Measurements from ENCODE around the gene ADCY3. TPM values are rescaled to one million over a fixed set of nuclear protein-coding genes. Genes with fewer than 3 reads are reported as not detected.

ADCY3 gene
- total and polyA plus RNA-seq, 9 of the 15 experiments (the other 6 are each of a cell fraction or from before 2014, with no cell fraction given): 1.5 to 54.8 (median 26.3) TPM

DNA sequence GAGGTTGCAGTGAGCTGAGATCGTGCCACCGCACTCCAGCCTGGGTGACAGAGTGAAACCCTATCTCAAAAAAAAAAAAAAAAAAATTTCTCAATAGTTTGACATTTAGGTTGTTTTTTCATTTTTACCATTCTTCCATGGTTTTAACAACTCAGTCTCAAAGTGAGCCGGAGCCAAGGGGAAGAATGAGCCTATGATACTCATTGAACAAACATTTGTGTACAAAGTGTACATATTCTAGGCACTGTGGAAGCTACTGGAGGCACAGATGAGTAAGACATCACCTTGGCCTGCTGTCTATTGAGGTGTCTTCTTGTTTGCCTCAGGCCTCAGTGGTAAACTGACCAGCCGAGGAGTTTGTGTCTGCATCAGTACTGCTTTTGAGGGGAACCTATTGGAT, 104.9 kb downstream of the ADCY3 start:
- POLR2A ChIA-PET: interaction anchor here (0.7 to 2.0 kb wide), 2 partner anchors 9 to 16 kb away, joined by 3 to 10 read pairs; no protein-coding TSS in a partner anchor
- CTCF ChIA-PET (ENCODE audit: low intra/inter-chr PET ratio): no interaction called here
- H3K36me3 ChIP-seq (ENCODE audit: control insufficient read depth, insufficient read depth, low read length): peaks cover 75% of the 10 kb centered on the region

More for the DNA sequence above, 104.9 kb downstream of the ADCY3 start:
- Histone ChIP-seq H3K27ac (ENCODE audit: extremely low read depth, low read depth, low read length) (no peak overlapping the region), H3K79me2 (ENCODE audit: control insufficient read depth, insufficient read depth, low read length) (peaks cover 35% of the 10 kb centered on the region), H3K9me3 (replicated peaks; ENCODE audit: control insufficient read depth, insufficient read depth, low read depth, low read length) (no peaks in the 10 kb centered on the region), H3K4me3 (no peak overlapping the region), H3K9me1 (ENCODE audit: control insufficient read depth, insufficient read depth, low read length) (no peaks in the 10 kb centered on the region), H3K9ac (ENCODE audit: insufficient read depth in 1 of 2, low read depth in 2 of 2, low read length in 2 of 2) (no peak overlapping the region), H4K20me1 (replicated peaks; ENCODE audit: control insufficient read depth, insufficient read depth, low read length) (no peaks in the 10 kb centered on the region), H3K4me1 (replicated peaks in 1 of 2; ENCODE audit: control insufficient read depth in 2 of 2, insufficient read depth in 2 of 2, low read length in 2 of 2) (peaks cover 5 to 28% of the 10 kb centered on the region in 2 experiments; a peak in 4 of 5 replicates), H3K27me3 (ENCODE audit: control insufficient read depth in 2 of 2, insufficient read depth in 2 of 2, low read length in 2 of 2) (no peaks in the 10 kb centered on the region), H3K4me2 (ENCODE audit: insufficient read depth, low read length) (no peak overlapping the region), H2AFZ (ENCODE audit: low read depth, low read length) (no peak overlapping the region)
- ATAC-seq (no peak), FAIRE-seq (no peak), DNase-seq (ENCODE audit: extremely low read depth in 1 of 4, low spot score in 3 of 4) (no peak)
- BruUV-seq (replicated peaks): no TSS peak
- in situ Hi-C loops (cut with MboI) (no loop called here), intact Hi-C loops (cut with micrococcal nuclease) (no loop called here)
- WGBS (ENCODE audit: insufficient coverage, low coverage, missing lambda C conversion rate): 95% methylated on average over 4 of the region's 4 CpGs
- TF ChIP-seq, protein P1, sequence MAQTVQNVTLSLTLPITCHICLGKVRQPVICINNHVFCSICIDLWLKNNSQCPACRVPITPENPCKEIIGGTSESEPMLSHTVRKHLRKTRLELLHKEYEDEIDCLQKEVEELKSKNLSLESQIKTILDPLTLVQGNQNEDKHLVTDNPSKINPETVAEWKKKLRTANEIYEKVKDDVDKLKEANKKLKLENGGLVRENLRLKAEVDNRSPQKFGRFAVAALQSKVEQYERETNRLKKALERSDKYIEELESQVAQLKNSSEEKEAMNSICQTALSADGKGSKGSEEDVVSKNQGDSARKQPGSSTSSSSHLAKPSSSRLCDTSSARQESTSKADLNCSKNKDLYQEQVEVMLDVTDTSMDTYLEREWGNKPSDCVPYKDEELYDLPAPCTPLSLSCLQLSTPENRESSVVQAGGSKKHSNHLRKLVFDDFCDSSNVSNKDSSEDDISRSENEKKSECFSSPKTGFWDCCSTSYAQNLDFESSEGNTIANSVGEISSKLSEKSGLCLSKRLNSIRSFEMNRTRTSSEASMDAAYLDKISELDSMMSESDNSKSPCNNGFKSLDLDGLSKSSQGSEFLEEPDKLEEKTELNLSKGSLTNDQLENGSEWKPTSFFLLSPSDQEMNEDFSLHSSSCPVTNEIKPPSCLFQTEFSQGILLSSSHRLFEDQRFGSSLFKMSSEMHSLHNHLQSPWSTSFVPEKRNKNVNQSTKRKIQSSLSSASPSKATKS (CRISPR knock-in tag; IDR thresholded peaks at IDR 0.05): no peak
- TF ChIP-seq COPS2 (conservative IDR thresholded peaks at IDR 0.05) (no peak), KHSRP (IDR thresholded peaks at IDR 0.05) (no peak), JUN (IDR thresholded peaks at IDR 0.05; ENCODE audit: borderline replicate concordance, low read depth, low read length) (no peak), JUN (CRISPR knock-in tag; IDR thresholded peaks at IDR 0.05; ENCODE audit: borderline replicate concordance) (no peak), ZNF239 (CRISPR knock-in tag; IDR thresholded peaks at IDR 0.05) (no peak), MCM2 (IDR thresholded peaks at IDR 0.05; ENCODE audit: low read depth) (no peak), FOXP1 (CRISPR knock-in tag; IDR thresholded peaks at IDR 0.05) (no peak), DACH1 (IDR thresholded peaks at IDR 0.05; ENCODE audit: partially characterized antibody) (no peak), SMARCA4 (IDR thresholded peaks at IDR 0.05) (no peak), ZNF717 (CRISPR knock-in tag; IDR thresholded peaks at IDR 0.05) (no peak), MCM7 (IDR thresholded peaks at IDR 0.05) (no peak), LEF1 (IDR thresholded peaks at IDR 0.05) (no peak)
- TF ChIP-seq, protein P2, sequence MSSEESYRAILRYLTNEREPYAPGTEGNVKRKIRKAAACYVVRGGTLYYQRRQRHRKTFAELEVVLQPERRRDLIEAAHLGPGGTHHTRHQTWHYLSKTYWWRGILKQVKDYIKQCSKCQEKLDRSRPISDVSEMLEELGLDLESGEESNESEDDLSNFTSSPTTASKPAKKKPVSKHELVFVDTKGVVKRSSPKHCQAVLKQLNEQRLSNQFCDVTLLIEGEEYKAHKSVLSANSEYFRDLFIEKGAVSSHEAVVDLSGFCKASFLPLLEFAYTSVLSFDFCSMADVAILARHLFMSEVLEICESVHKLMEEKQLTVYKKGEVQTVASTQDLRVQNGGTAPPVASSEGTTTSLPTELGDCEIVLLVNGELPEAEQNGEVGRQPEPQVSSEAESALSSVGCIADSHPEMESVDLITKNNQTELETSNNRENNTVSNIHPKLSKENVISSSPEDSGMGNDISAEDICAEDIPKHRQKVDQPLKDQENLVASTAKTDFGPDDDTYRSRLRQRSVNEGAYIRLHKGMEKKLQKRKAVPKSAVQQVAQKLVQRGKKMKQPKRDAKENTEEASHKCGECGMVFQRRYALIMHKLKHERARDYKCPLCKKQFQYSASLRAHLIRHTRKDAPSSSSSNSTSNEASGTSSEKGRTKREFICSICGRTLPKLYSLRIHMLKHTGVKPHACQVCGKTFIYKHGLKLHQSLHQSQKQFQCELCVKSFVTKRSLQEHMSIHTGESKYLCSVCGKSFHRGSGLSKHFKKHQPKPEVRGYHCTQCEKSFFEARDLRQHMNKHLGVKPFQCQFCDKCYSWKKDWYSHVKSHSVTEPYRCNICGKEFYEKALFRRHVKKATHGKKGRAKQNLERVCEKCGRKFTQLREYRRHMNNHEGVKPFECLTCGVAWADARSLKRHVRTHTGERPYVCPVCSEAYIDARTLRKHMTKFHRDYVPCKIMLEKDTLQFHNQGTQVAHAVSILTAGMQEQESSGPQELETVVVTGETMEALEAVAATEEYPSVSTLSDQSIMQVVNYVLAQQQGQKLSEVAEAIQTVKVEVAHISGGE (CRISPR knock-in tag; IDR thresholded peaks at IDR 0.05): no peak
